GM18868 (cell line): Measurements from ENCODE around the gene GLOD4.
"Not testable (repeated sequence)": the region's sequence is repeated elsewhere in the genome, so short reads cannot be mapped to it uniquely, and the experiment has no call there.

Experiments
- ATAC-seq: cut with Tn5 transposase; IDR thresholded peaks from one replicate; pipeline ENCODE4 v1.9.1; 2021; ENCODE audit warnings: mild to moderate bottlenecking, moderate library complexity; ENCODE audit not compliant: unreplicated experiment

GLOD4 gene

DNA sequence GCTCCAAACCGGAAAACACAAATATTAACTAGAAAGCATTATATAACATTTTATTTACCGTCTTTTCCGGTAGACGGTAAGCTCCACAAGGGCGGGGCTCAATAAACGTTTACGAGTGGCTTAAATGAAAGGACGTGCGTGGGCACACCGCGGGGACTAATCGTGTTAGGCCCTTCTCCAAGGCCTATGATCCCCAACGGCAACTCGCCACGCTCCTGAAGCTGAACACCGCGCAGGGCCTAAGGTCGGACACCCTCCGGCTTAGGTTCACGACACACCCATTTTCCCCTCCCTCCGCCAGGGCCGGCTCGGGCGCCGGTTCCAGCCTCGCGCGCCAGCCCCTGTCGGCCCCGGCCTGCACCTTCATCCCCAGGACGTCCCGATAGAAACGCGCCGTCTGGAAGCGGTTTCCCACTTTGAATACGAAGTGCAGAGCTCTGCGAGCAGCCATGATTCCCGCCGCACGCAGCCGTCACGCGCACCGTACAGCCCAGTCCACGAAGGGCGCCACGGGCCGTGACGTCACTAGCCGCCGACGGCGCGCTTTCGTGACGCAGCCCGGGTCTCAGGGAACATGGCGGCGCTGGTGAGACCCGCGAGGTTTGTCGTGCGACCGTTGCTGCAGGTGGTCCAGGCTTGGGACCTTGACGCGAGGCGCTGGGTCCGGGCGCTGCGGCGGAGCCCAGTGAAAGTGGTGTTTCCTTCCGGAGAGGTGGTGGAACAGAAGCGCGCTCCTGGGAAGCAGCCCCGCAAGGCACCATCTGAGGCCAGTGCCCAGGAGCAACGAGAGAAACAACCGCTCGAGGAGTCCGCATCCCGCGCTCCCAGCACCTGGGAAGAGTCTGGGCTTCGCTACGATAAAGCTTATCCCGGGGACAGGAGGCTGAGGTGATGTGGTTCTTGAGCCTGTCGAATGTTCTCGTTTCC lies at the start of gene GLOD4, which contains the start of gene MRM3:
TSS of gene GLOD4 (minus strand) at position 476 of the 927 bp plus-strand sequence. CDS start at position 451, 25 bp downstream.
TSS of gene MRM3 (plus strand) at position 549 of the 927 bp plus-strand sequence. CDS start at position 575, 26 bp downstream.
- peak; percentile 87 for ATAC-seq

GRCh38 chr17:830950-831349 lies 48.9 kb upstream of the GLOD4 start:
- no peak for ATAC-seq

DNA sequence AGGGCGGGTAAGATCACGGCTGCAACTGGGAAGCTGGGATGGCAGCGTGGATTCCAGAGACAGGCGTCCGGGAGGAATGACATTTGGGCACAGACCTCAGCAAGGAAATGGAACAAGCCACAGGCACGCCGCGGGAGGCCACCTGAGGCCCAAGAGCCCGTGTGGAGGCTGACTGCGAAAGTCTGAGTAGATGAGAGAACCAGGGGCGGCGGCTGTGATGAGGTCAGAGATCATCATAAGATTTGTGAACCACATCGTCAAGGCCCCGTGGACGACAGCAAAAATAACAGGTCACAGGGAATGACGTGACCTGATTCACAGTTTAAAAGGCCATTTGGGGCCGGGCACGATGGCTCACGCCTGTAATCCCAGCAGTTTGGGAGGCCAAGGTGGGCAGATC lies 48.3 kb upstream of the GLOD4 start:
- ATAC-seq: no peak

DNA sequence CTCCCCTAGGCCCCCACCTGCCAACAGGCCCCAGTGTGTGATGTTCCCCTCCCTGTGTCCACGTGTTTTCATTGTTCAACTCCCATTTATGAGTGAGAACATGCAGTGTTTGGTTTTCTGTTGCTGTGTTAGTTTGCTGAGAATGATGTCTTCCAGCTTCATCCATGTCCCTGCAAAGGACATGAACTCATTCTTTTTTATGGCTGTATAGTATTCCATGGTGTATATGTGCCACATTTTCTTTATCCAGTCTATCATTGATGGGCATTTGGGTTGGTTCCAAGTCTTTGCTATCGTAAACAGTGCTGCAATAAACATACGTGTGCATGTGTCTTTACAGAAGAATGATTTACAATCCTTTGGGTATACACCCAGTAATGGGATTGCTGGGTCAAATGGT lies 47.5 kb upstream of the GLOD4 start:
- not testable (repeated sequence) for ATAC-seq

- ATAC-seq: no peak
These were observed 46.7 kb upstream of the GLOD4 start for GRCh38 chr17:828761-829160.

GRCh38 chr17:826778-827177 lies 44.7 kb upstream of the GLOD4 start:
- ATAC-seq: no peak

DNA sequence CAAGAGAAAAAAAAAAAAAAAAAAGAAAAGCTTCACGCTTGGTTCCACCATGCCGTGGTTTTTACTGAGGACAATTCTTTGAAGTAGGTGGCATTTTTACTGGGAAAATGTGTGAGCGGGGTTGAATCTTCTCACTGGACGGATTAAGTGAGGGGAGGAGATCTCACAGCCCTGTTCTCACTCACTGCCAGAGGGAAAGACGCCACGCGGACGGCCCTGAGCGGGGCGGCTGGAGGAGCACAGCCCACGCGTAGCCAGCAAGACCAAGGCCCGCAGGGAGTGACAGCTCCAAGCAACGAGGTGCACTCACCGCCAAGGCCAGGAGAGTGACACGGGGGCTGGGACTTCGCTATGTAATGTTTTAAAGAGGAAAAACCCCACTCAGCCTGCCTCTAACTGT lies 43.1 kb upstream of the GLOD4 start:
- no peak for ATAC-seq

- no peak for ATAC-seq
These were observed 42.3 kb upstream of the GLOD4 start for GRCh38 chr17:824378-824777.

GRCh38 chr17:823501-823902 lies 41.4 kb upstream of the GLOD4 start:
- peak; percentile 75 for ATAC-seq

- ATAC-seq: no peak
These were observed 37.2 kb upstream of the GLOD4 start for GRCh38 chr17:819251-819650.

DNA sequence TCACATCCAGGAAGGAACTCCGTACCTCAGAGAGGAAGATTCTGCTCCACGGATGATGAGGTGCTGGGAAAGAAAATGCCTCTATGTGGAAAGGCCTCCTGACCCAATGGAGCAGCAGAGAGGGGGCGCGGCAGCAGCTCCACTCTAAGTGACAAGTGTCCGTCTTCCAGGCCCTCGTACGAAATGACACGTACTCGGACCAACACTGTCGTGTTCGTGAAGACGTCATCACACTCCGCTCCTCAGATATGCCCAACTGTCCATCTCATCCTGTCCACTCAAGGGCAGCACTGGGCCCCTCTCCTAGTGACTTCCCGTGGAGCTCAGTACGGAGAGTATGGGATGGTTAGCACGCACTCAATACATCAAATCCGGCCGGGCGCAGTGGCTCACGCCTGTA lies 32.3 kb upstream of the GLOD4 start:
- ATAC-seq: no peak

- no peak for ATAC-seq
These were observed 30.6 kb upstream of the GLOD4 start for GRCh38 chr17:812638-813204.

DNA sequence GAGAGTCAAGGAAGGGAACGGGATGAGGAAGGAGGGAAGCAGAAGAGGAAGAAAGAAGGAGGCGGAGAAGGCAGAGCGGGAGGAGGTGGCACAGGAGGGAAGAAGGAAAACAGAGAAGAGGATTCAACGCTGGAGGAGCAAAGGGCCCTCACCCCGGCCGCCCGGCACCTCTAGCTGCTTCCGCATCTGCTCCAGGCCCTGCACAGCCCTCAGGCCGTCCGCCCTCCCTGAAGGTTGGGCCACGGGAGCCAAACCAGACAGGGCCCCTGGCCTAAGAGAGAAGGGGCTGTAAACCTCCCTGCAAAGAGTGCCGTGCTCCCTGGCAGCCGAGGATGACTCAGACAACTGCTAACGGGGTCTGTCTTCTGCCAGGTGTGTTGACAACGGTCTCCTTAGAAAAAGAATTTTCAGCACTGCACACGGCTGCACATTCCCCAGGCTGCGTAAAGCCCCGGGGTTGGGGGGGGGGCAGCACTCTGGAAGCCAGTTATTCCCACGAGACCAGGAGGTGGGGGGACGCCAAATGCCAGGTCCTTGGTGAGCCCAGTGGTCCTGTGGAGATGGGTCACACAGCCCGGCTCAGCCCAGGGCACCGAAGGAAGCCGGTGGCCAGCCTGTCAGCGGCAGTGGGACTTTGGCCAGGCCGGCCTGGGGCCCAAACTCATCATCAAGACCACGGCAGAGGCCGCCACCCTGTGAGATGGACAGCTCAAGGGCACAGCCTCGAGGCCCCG lies 29.1 kb upstream of the GLOD4 start:
- ATAC-seq: no peak

DNA sequence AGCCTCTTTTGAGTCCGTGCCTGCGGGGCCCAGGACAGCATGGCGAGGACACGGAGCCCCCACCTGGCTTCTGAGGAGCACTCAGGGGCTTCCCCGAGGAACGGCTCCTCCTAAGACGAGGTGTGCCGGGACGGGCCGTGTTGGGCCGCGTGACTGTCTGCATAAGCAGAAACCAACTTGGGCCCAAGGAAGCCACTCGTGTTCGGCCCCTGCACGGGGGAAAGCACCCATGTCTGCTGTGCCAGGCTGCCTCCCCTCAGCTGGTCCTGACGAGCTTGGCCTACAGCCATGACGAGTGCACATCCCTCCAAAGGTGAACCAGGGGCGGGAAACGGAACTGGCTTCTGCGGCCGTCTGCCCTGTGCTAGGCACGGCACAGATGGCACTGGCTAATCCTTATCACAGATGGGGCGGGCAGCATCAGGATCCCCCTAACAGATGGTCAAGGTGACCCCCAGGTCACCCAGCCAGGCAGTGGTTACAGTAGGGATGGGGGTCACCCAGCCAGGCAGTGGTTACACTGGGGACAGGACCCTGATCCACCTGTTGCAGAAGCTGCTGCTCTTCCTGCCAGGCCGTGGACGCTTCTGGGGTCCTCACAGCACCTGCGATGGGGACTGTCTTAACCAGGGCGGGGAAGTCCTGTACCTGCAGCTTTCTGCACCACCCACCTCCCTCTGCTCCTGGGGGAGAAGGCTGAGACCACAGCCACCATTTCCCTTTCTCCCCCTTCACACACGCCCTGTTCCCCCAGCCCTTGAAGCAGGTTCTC lies 25.6 kb upstream of the GLOD4 start:
- no peak for ATAC-seq

- no peak for ATAC-seq
These were observed 24.9 kb upstream of the GLOD4 start for GRCh38 chr17:806781-807522.

DNA sequence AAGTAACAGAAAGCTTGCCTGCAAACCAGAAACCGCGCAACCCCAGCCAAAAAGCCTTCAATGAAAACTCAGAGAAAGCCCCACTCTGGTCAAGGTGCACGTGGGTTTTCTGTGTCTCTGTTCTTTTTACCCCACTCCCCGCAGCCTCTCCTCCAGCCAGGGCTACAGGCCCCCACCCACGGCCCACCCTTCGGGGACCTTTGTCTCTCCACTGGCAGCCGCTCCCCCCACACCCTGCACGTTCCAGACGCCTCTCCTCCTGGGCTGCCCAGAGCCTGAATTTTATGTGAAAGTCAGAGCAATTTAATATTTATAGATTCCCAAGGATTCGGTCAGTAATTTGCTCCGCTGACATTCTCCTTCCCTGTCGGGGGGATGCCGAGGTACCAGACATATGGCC lies 24.3 kb upstream of the GLOD4 start:
- ATAC-seq: no peak

GRCh38 chr17:805886-806285 lies 23.8 kb upstream of the GLOD4 start:
- ATAC-seq: not testable (repeated sequence)

GRCh38 chr17:804541-805435 lies 22.7 kb upstream of the GLOD4 start:
- no peak for ATAC-seq
